K562 (cell line): Measurements from ENCODE around the gene EFNA5.

Experiments
- ARID2 ChIP-seq: fragments of 450-650 bp; IDR thresholded peaks from 2 replicates; pipeline ENCODE4 v1.6.1; 2017; ENCODE audit warnings: antibody characterized with exemption, mild to moderate bottlenecking
- CREM ChIP-seq: IDR thresholded peaks from 2 replicates; pipeline ENCODE4 v1.6.1; 2014; ENCODE audit warnings: antibody characterized with exemption, low read depth
- NCOR1 ChIP-seq: fragments of 450-650 bp; IDR thresholded peaks from 2 replicates; pipeline ENCODE4 v1.6.1; 2016; ENCODE audit warnings: mild to moderate bottlenecking, moderate library complexity
- ZBTB33 ChIP-seq: sonication (generic); formaldehyde crosslinking; IDR thresholded peaks from 2 replicates; pipeline ENCODE4 v1.8.1; 2023; ENCODE audit warnings: mild to moderate bottlenecking, missing genetic modification reagents
- ZFP36 ChIP-seq: fragments of 150-350 bp; IDR thresholded peaks from 2 replicates; pipeline ENCODE4 v1.6.1; 2018; ENCODE audit warnings: low read length, low read depth; ENCODE audit not compliant: partially characterized antibody

- TF ChIP-seq CREM = no peak
- no peak for TF ChIP-seq ZBTB33 (CRISPR knock-in tag)
- no peak for TF ChIP-seq ZFP36
- TF ChIP-seq ARID2 = no peak
- TF ChIP-seq NCOR1 = no peak
Measured at GRCh38 chr5:107565791-107566767, 104.7 kb downstream of the EFNA5 start.
